ENCODE data around the gene GAS2L1. TPM values are rescaled to one million over a fixed set of nuclear protein-coding genes. Genes with fewer than 3 reads are reported as not detected.

The GAS2L1 gene
- polyA plus RNA-seq, 2 of the 4 experiments (the other 2 are of a cell fraction), result 7.6 to 17.2 TPM

DNA sequence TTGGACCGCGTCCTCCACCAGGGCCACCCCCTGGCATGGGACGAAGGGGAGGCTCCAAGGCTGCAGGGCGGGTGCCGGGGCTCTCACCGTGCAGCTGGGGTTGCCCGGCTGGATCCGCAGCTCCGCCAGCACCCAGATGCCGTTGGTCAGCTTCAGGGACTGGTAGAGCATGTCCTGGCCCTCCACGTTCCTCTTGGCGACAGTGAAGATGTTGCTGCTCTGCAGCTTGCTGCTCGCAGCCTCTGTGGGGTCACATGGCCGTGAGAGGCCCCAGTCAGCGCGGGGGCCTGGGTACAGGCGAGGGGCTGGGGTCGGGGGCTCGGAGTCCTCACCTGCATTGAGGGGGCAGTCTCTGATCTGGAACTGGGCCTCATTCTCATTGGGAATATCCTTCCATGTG is 23.8 kb downstream of the GAS2L1 start:
- POLR2A ChIA-PET, result no interaction called here
- no peak overlapping the region for H3K4me2 ChIP-seq
- DNase-seq (ENCODE audit: low read depth in 1 of 2, low spot score in 1 of 2), result no peak
- CTCF ChIA-PET, result interaction anchor here (0.7 to 1.4 kb wide), 3 partner anchors 9 to 29 kb away, joined by 3 to 5 read pairs (median 3); no protein-coding TSS in a partner anchor
- no peak for FAIRE-seq
- no peaks in the 10 kb centered on the region for H3K9me3 ChIP-seq
- WGBS (ENCODE audit: missing lambda C conversion rate), result 95% methylated on average over 5 of the region's 19 CpGs
- H3K4me1 ChIP-seq, result peaks cover 3% of the 10 kb centered on the region; the same call in 2 of the 3 replicates
- TF ChIP-seq HDAC2 (IDR thresholded peaks at IDR 0.05), result no peak
- TF ChIP-seq ELK1 (IDR thresholded peaks at IDR 0.05; ENCODE audit: low read depth, low read length), result no peak
- TF ChIP-seq HOXA7 (CRISPR knock-in tag; IDR thresholded peaks at IDR 0.05), result no peak
- no peak for TF ChIP-seq HMGXB4 (CRISPR knock-in tag; IDR thresholded peaks at IDR 0.05; ENCODE audit: borderline replicate concordance)
- TF ChIP-seq PHF8 (IDR thresholded peaks at IDR 0.05; ENCODE audit: borderline replicate concordance, low read depth), result no peak
- no peak for TF ChIP-seq RFX5 (IDR thresholded peaks at IDR 0.05)
- no peak for TF ChIP-seq ZNF302 (CRISPR knock-in tag; IDR thresholded peaks at IDR 0.05)
- no peak for TF ChIP-seq MAZ (IDR thresholded peaks at IDR 0.05; ENCODE audit: borderline replicate concordance, low read depth, low read length)
- no peak for TF ChIP-seq PBX3 (IDR thresholded peaks at IDR 0.05)
- no peak for TF ChIP-seq RCOR1 (IDR thresholded peaks at IDR 0.05; ENCODE audit: low read depth, low read length)
- TF ChIP-seq CHD2 (IDR thresholded peaks at IDR 0.05; ENCODE audit: low read length, partially characterized antibody), result no peak
- TF ChIP-seq NPAS2 (CRISPR knock-in tag; IDR thresholded peaks at IDR 0.05; ENCODE audit: borderline replicate concordance), result no peak
- TF ChIP-seq HEYL (CRISPR knock-in tag; IDR thresholded peaks at IDR 0.05), result no peak
- no peak for TF ChIP-seq EHF (CRISPR knock-in tag; IDR thresholded peaks at IDR 0.05)
- no peak for TF ChIP-seq KDM5A (IDR thresholded peaks at IDR 0.05)
- TF ChIP-seq SREBF2 (IDR thresholded peaks at IDR 0.05), result no peak
- TF ChIP-seq, protein P1, sequence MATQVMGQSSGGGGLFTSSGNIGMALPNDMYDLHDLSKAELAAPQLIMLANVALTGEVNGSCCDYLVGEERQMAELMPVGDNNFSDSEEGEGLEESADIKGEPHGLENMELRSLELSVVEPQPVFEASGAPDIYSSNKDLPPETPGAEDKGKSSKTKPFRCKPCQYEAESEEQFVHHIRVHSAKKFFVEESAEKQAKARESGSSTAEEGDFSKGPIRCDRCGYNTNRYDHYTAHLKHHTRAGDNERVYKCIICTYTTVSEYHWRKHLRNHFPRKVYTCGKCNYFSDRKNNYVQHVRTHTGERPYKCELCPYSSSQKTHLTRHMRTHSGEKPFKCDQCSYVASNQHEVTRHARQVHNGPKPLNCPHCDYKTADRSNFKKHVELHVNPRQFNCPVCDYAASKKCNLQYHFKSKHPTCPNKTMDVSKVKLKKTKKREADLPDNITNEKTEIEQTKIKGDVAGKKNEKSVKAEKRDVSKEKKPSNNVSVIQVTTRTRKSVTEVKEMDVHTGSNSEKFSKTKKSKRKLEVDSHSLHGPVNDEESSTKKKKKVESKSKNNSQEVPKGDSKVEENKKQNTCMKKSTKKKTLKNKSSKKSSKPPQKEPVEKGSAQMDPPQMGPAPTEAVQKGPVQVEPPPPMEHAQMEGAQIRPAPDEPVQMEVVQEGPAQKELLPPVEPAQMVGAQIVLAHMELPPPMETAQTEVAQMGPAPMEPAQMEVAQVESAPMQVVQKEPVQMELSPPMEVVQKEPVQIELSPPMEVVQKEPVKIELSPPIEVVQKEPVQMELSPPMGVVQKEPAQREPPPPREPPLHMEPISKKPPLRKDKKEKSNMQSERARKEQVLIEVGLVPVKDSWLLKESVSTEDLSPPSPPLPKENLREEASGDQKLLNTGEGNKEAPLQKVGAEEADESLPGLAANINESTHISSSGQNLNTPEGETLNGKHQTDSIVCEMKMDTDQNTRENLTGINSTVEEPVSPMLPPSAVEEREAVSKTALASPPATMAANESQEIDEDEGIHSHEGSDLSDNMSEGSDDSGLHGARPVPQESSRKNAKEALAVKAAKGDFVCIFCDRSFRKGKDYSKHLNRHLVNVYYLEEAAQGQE (IDR thresholded peaks at IDR 0.05), result no peak
- TF ChIP-seq RNF2 (IDR thresholded peaks at IDR 0.05; ENCODE audit: borderline replicate concordance, low read depth), result no peak
- TF ChIP-seq GATA3 (IDR thresholded peaks at IDR 0.05; ENCODE audit: borderline replicate concordance), result no peak
- no peak overlapping the region for H3K27ac ChIP-seq
- no peak overlapping the region for H3K4me3 ChIP-seq
- no peak for ATAC-seq

DNA sequence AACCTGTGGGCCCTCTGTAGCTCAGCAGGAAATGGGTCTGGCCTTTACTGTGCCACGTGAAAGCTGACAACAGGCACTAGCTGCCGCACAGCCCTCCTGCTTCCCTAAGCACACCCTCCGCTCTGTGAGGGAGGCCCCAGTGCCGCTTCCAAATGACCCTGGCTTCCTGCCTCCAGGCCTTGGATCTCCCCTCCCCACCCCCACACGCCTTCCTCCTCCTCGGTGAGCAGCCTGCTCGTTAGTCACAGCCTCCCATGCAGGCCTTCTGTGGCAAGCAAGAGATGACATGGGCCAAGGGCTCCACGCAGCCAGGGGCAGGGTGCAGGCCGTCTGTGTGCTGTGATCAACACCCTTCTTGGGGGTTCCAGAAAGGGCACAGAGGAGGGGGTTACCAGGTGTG is 24.3 kb downstream of the GAS2L1 start:
- ATAC-seq (no peak), DNase-seq (ENCODE audit: low read depth in 1 of 2, low spot score in 1 of 2) (no peak), FAIRE-seq (no peak)
- Histone ChIP-seq H3K27ac (no peak overlapping the region), H3K4me2 (no peak overlapping the region), H3K4me3 (no peak overlapping the region), H3K9me3 (no peaks in the 10 kb centered on the region), H3K4me1 (peaks cover 5% of the 10 kb centered on the region; the same call in 2 of the 3 replicates)
- CTCF ChIA-PET, result interaction anchor here (1.4 kb wide), 1 partner anchor 28 kb away, joined by 5 read pairs; no protein-coding TSS in a partner anchor
- POLR2A ChIA-PET, result no interaction called here
- 97% methylated on average over 4 of the region's 9 CpGs for WGBS (ENCODE audit: missing lambda C conversion rate)
- TF ChIP-seq ZNF302 (CRISPR knock-in tag; IDR thresholded peaks at IDR 0.05), result no peak
- no peak for TF ChIP-seq EP300 (IDR thresholded peaks at IDR 0.05)
- no peak for TF ChIP-seq NPAS2 (CRISPR knock-in tag; IDR thresholded peaks at IDR 0.05; ENCODE audit: borderline replicate concordance)
- TF ChIP-seq FOSL2 (IDR thresholded peaks at IDR 0.05), result no peak
- TF ChIP-seq FOSL2 (CRISPR knock-in tag; IDR thresholded peaks at IDR 0.05), result no peak
- TF ChIP-seq TFCP2L1 (CRISPR knock-in tag; IDR thresholded peaks at IDR 0.05), result no peak
- TF ChIP-seq, protein P2, sequence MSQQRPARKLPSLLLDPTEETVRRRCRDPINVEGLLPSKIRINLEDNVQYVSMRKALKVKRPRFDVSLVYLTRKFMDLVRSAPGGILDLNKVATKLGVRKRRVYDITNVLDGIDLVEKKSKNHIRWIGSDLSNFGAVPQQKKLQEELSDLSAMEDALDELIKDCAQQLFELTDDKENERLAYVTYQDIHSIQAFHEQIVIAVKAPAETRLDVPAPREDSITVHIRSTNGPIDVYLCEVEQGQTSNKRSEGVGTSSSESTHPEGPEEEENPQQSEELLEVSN (IDR thresholded peaks at IDR 0.05; ENCODE audit: borderline replicate concordance, low read depth), result no peak
- no peak for TF ChIP-seq RFX5 (IDR thresholded peaks at IDR 0.05)
- no peak for TF ChIP-seq MAFK (IDR thresholded peaks at IDR 0.05; ENCODE audit: partially characterized antibody)
- TF ChIP-seq EHF (CRISPR knock-in tag; IDR thresholded peaks at IDR 0.05), result no peak
- no peak for TF ChIP-seq HEYL (CRISPR knock-in tag; IDR thresholded peaks at IDR 0.05)
- TF ChIP-seq TP53 (CRISPR knock-in tag; IDR thresholded peaks at IDR 0.05), result no peak
- TF ChIP-seq RAD21 (conservative IDR thresholded peaks at IDR 0.05 in 1 of 2, IDR thresholded peaks at IDR 0.05 in 1 of 2), result no peak
- no peak for TF ChIP-seq SREBF2 (IDR thresholded peaks at IDR 0.05)
- no peak for TF ChIP-seq BHLHE40 (IDR thresholded peaks at IDR 0.05; ENCODE audit: low read depth, low read length)
- TF ChIP-seq KDM1A (IDR thresholded peaks at IDR 0.05; ENCODE audit: low read depth), result no peak
- no peak for TF ChIP-seq CHD4 (IDR thresholded peaks at IDR 0.05; ENCODE audit: borderline replicate concordance)

All from A549 (cell line).